ENCODE data around the gene MAPKBP1. TPM values are rescaled to one million over a fixed set of nuclear protein-coding genes. Genes with fewer than 3 reads are reported as not detected.
A peak's percentile ranks its signal among the peaks of the same experiment; 100 is the strongest.

MAPKBP1 gene
- total and polyA plus RNA-seq, 7 experiments from 2014 or later: 3.0 to 44.7 (median 37.2) TPM

DNA sequence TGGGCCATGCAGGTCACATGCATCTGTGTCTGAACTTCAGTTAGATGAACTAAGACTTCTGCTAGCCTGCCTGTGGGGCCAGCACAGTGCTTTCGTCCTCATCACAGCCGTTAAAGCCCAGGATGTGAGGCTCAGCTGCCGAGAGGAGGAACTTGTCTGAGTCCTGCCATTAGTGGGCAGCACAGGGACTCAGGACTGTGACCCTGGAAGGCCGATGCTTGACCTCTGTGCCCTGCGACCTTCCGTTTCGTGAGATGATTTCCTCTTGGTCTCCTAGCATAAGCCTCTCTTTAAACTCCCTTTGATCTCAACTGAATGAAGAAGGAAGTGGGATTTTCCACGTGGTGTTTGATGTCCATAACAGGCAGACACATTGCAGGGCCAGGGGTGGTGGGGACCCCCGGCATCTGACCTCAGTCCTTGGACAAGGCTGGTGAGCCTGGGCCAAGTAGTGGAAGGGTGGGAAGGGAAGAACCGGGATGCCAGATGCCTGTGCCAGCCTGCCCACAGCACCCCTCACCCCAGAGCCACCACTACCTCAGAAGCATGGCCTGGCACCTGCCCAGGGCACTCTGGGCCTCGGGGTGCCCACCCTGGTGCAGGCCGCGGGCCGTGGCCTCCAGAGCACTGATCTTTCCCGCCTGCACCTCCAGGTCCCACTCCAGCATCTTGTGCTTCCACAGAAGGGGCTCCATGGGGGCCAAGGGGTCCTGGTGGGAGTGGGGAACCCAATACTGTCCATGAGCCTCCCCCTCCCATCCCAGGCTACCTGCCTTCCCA is 86.0 kb downstream of the MAPKBP1 start:
- H3K4me1 Mint-ChIP-seq: peaks cover 4 to 16% (median 6%) of the 10 kb centered on the region in 7 donors
- DNase-seq: no peak
- no peaks in the 10 kb centered on the region for H3K27me3 Mint-ChIP-seq
- H3K27ac ChIP-seq (ENCODE audit: low read depth, low read length): no peak overlapping the region
- H3K9me3 ChIP-seq (ENCODE audit: control insufficient read depth in 2 of 3, low read length in 3 of 3): no peaks in the 10 kb centered on the region
- H3K4me3 ChIP-seq (ENCODE audit: low read length): no peak overlapping the region
- H3K36me3 ChIP-seq (ENCODE audit: control insufficient read depth in 2 of 3, insufficient read depth in 3 of 3, low read length in 3 of 3): no peaks in the 10 kb centered on the region
- H3K27me3 ChIP-seq (ENCODE audit: control insufficient read depth in 2 of 2, insufficient read depth in 2 of 2, low read length in 2 of 2): no peaks in the 10 kb centered on the region
- H3K9me3 Mint-ChIP-seq: no peaks in the 10 kb centered on the region
- ChIA-PET CTCF (no interaction called here), POLR2A (interaction anchor here (1.1 kb wide), 1 partner anchor 83 kb away, joined by 3 read pairs; no protein-coding TSS in a partner anchor)
- H3K4me1 ChIP-seq (ENCODE audit: control insufficient read depth in 2 of 2, insufficient read depth in 2 of 2, low read length in 2 of 2): no peaks in the 10 kb centered on the region
- H3K4me3 Mint-ChIP-seq: no peak overlapping the region
- peak; percentile 53 for ATAC-seq
- H3K36me3 Mint-ChIP-seq: no peaks in the 10 kb centered on the region
- no peak overlapping the region for H3K27ac Mint-ChIP-seq
- intact Hi-C loops (cut with micrococcal nuclease): no loop called here

- Histone ChIP-seq H3K9me3 (ENCODE audit: control insufficient read depth in 2 of 3, low read length in 3 of 3) (no peaks in the 10 kb centered on the region), H3K4me1 (ENCODE audit: control insufficient read depth in 2 of 2, insufficient read depth in 2 of 2, low read length in 2 of 2) (no peaks in the 10 kb centered on the region), H3K36me3 (ENCODE audit: control insufficient read depth in 2 of 3, insufficient read depth in 3 of 3, low read length in 3 of 3) (no peaks in the 10 kb centered on the region), H3K27ac (ENCODE audit: low read depth, low read length) (no peak overlapping the region), H3K27me3 (ENCODE audit: control insufficient read depth in 2 of 2, insufficient read depth in 2 of 2, low read length in 2 of 2) (no peaks in the 10 kb centered on the region), H3K4me3 (ENCODE audit: low read length) (no peak overlapping the region)
- DNase-seq: no peak
- H3K9me3 Mint-ChIP-seq: no peaks in the 10 kb centered on the region
- H3K4me1 Mint-ChIP-seq: peaks cover 4 to 16% (median 6%) of the 10 kb centered on the region in 7 donors
- H3K4me3 Mint-ChIP-seq: no peak overlapping the region
- POLR2A ChIA-PET: interaction anchor here (0.9 to 1.1 kb wide), 3 partner anchors 9 to 81 kb away, joined by 3 read pairs; no protein-coding TSS in a partner anchor
- CTCF ChIA-PET: interaction anchor here (1.0 kb wide), 1 partner anchor 45 kb away, joined by 3 read pairs; no protein-coding TSS in a partner anchor
- intact Hi-C loops (cut with micrococcal nuclease): no loop called here
- H3K27me3 Mint-ChIP-seq: no peaks in the 10 kb centered on the region
- H3K27ac Mint-ChIP-seq: no peak overlapping the region
- H3K36me3 Mint-ChIP-seq: no peaks in the 10 kb centered on the region
- ATAC-seq: no peak
These were observed 87.6 kb downstream of the MAPKBP1 start for GRCh38 chr15:41861736-41862356.

DNA sequence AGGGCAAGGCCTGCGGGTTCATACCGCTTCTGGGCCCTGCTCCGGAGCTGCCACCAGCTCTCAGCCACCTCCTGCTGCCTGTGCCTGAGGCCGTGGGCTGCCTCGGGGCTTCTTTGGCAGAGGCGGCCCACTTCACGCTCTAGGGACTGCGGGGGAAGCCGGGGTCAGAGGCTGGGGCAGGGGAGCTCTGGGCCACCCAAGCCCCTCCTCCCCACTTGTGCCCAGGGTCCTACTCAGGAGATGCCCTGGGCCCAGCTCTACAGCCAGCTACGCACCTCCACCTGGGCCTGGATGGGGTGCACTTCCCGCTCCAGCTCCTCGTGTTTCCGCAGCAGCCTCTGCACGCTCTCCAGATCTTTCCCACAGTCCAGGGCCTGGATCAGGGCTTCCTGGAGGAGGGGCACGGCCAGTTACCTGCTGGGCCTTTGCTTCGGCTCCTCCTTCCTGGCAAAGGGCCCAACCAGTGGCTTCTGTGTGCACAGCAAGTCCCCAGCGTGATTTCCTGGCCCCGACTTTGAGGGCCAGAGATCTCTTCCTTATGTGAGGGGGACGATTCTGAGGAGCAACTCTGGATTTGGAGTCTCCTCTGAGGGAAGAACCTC is 88.3 kb downstream of the MAPKBP1 start:
- H3K4me3 ChIP-seq (ENCODE audit: low read length): no peak overlapping the region
- intact Hi-C loops (cut with micrococcal nuclease): no loop called here
- no peaks in the 10 kb centered on the region for H3K27me3 ChIP-seq (ENCODE audit: control insufficient read depth in 2 of 2, insufficient read depth in 2 of 2, low read length in 2 of 2)
- ChIA-PET POLR2A (no interaction called here), CTCF (interaction anchor here (0.6 to 1.0 kb wide), 2 partner anchors 28 to 44 kb away, joined by 3 read pairs; no protein-coding TSS in a partner anchor)
- Mint-ChIP-seq H3K36me3 (no peaks in the 10 kb centered on the region), H3K4me3 (no peak overlapping the region), H3K9me3 (no peaks in the 10 kb centered on the region), H3K27ac (peak overlapping the region in 2 of 9 donors; percentile 46 to 52), H3K4me1 (peaks cover 4 to 16% (median 6%) of the 10 kb centered on the region in 7 donors), H3K27me3 (no peaks in the 10 kb centered on the region)
- H3K27ac ChIP-seq (ENCODE audit: low read depth, low read length): no peak overlapping the region
- ATAC-seq (no peak), DNase-seq (no peak)
- H3K4me1 ChIP-seq (ENCODE audit: control insufficient read depth in 2 of 2, insufficient read depth in 2 of 2, low read length in 2 of 2): no peaks in the 10 kb centered on the region
- no peaks in the 10 kb centered on the region for H3K9me3 ChIP-seq (ENCODE audit: control insufficient read depth in 2 of 3, low read length in 3 of 3)
- no peaks in the 10 kb centered on the region for H3K36me3 ChIP-seq (ENCODE audit: control insufficient read depth in 2 of 3, insufficient read depth in 3 of 3, low read length in 3 of 3)

- CTCF ChIA-PET: no interaction called here
- no peak overlapping the region for H3K27ac ChIP-seq (ENCODE audit: low read depth, low read length)
- ATAC-seq: no peak
These were observed 91.3 kb downstream of the MAPKBP1 start for GRCh38 chr15:41865490-41866055.

GRCh38 chr15:41866263-41866703 is 92.0 kb downstream of the MAPKBP1 start:
- peaks cover 7 to 14% (median 8%) of the 10 kb centered on the region in 7 donors for H3K4me1 Mint-ChIP-seq
- no peak overlapping the region for H3K27ac Mint-ChIP-seq

More at GRCh38 chr15:41865490-41866055, 91.3 kb downstream of the MAPKBP1 start:
- H3K36me3 Mint-ChIP-seq: no peaks in the 10 kb centered on the region
- H3K36me3 ChIP-seq (ENCODE audit: control insufficient read depth in 2 of 3, insufficient read depth in 3 of 3, low read length in 3 of 3): no peaks in the 10 kb centered on the region
- no peak overlapping the region for H3K4me3 Mint-ChIP-seq
- no peaks in the 10 kb centered on the region for H3K27me3 Mint-ChIP-seq
- no peaks in the 10 kb centered on the region for H3K4me1 ChIP-seq (ENCODE audit: control insufficient read depth in 2 of 2, insufficient read depth in 2 of 2, low read length in 2 of 2)
- no peak overlapping the region for H3K27ac Mint-ChIP-seq
- peaks cover 0 to 1% (median 0%) of the 10 kb centered on the region in 11 donors for H3K9me3 Mint-ChIP-seq
- no peaks in the 10 kb centered on the region for H3K27me3 ChIP-seq (ENCODE audit: control insufficient read depth in 2 of 2, insufficient read depth in 2 of 2, low read length in 2 of 2)
- H3K9me3 ChIP-seq (ENCODE audit: control insufficient read depth in 2 of 3, low read length in 3 of 3): no peaks in the 10 kb centered on the region
- H3K4me1 Mint-ChIP-seq: peaks cover 3 to 12% (median 7%) of the 10 kb centered on the region in 7 donors
- no peak overlapping the region for H3K4me3 ChIP-seq (ENCODE audit: low read length)
- no peak for DNase-seq
- POLR2A ChIA-PET: interaction anchor here (0.7 to 1.1 kb wide), 2 partner anchors 9 to 34 kb away, joined by 3 read pairs; no protein-coding TSS in a partner anchor
- intact Hi-C loops (cut with micrococcal nuclease): no loop called here

GRCh38 chr15:41866872-41867579 is 92.7 kb downstream of the MAPKBP1 start:
- Histone ChIP-seq H3K9me3 (ENCODE audit: control insufficient read depth in 2 of 3, low read length in 3 of 3) (no peaks in the 10 kb centered on the region), H3K4me1 (ENCODE audit: control insufficient read depth in 2 of 2, insufficient read depth in 2 of 2, low read length in 2 of 2) (no peaks in the 10 kb centered on the region), H3K27ac (ENCODE audit: low read depth, low read length) (no peak overlapping the region), H3K36me3 (ENCODE audit: control insufficient read depth in 2 of 3, insufficient read depth in 3 of 3, low read length in 3 of 3) (no peaks in the 10 kb centered on the region), H3K4me3 (ENCODE audit: low read length) (no peak overlapping the region), H3K27me3 (ENCODE audit: control insufficient read depth in 2 of 2, insufficient read depth in 2 of 2, low read length in 2 of 2) (no peaks in the 10 kb centered on the region)
- Mint-ChIP-seq H3K27ac (peak overlapping the region in 1 of 9 donors; percentile 87), H3K4me1 (peaks cover 7 to 14% (median 8%) of the 10 kb centered on the region in 7 donors), H3K36me3 (no peaks in the 10 kb centered on the region), H3K4me3 (no peak overlapping the region), H3K9me3 (peaks cover 0 to 1% (median 0%) of the 10 kb centered on the region in 11 donors), H3K27me3 (no peaks in the 10 kb centered on the region)
- ChIA-PET POLR2A (interaction anchor here (0.6 to 1.8 kb wide), 2 partner anchors 28 to 251 kb away, joined by 4 read pairs; no protein-coding TSS in a partner anchor), CTCF (no interaction called here)
- DNase-seq (no peak), ATAC-seq (no peak)
- intact Hi-C loops (cut with micrococcal nuclease): no loop called here

More at GRCh38 chr15:41866263-41866703, 92.0 kb downstream of the MAPKBP1 start:
- no peaks in the 10 kb centered on the region for H3K4me1 ChIP-seq (ENCODE audit: control insufficient read depth in 2 of 2, insufficient read depth in 2 of 2, low read length in 2 of 2)
- Mint-ChIP-seq H3K9me3 (peaks cover 0 to 1% (median 0%) of the 10 kb centered on the region in 11 donors), H3K36me3 (no peaks in the 10 kb centered on the region), H3K4me3 (no peak overlapping the region), H3K27me3 (no peaks in the 10 kb centered on the region)
- intact Hi-C loops (cut with micrococcal nuclease): no loop called here
- no peaks in the 10 kb centered on the region for H3K9me3 ChIP-seq (ENCODE audit: control insufficient read depth in 2 of 3, low read length in 3 of 3)
- ChIA-PET POLR2A (interaction anchor here (0.6 to 1.1 kb wide), 3 partner anchors 8 to 250 kb away, joined by 3 to 4 read pairs (median 3); no protein-coding TSS in a partner anchor), CTCF (no interaction called here)
- H3K27ac ChIP-seq (ENCODE audit: low read depth, low read length): no peak overlapping the region
- DNase-seq (no peak), ATAC-seq (no peak)
- no peak overlapping the region for H3K4me3 ChIP-seq (ENCODE audit: low read length)
- no peaks in the 10 kb centered on the region for H3K27me3 ChIP-seq (ENCODE audit: control insufficient read depth in 2 of 2, insufficient read depth in 2 of 2, low read length in 2 of 2)
- no peaks in the 10 kb centered on the region for H3K36me3 ChIP-seq (ENCODE audit: control insufficient read depth in 2 of 3, insufficient read depth in 3 of 3, low read length in 3 of 3)

Data from naive thymus-derived CD4-positive, alpha-beta T cell (primary cell).